Measurements from ENCODE around the gene CCDC192. TPM values are rescaled to one million over a fixed set of nuclear protein-coding genes. Genes with fewer than 3 reads are reported as not detected.
"Not testable (repeated sequence)": the region's sequence is repeated elsewhere in the genome, so short reads cannot be mapped to it uniquely, and the experiment has no call there.

CCDC192 gene
- total RNA-seq, 1 donor from 2014 or later = not detected

DNA sequence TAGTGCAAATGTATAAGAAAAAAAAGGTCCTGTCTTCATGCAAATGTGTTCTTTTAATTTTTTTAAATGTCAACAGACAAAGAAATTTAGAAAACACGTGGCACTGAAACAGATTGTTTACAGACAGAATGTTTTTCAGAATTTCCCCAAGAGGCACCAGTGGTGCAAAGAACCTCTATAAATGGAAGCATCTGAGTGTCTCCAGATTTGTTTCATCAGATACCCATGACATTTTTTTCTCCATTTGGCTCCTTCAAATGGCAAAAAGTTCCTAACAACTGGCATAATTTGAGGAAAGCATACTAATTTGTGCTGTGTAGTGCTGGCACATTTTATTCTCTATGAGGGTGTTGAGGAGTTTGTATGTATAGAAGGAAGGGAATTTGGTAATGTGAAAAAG is 15.0 kb downstream of the CCDC192 start:
- Histone ChIP-seq H3K4me1 (peaks cover under 1% of the 10 kb centered on the region), H3K4me3 (no peak overlapping the region), H3K27me3 (ENCODE audit: low read depth) (no peaks in the 10 kb centered on the region), H3K36me3 (no peaks in the 10 kb centered on the region), H3K27ac (no peak overlapping the region), H3K9me3 (peaks cover 11% of the 10 kb centered on the region)
- TF ChIP-seq, protein P1, sequence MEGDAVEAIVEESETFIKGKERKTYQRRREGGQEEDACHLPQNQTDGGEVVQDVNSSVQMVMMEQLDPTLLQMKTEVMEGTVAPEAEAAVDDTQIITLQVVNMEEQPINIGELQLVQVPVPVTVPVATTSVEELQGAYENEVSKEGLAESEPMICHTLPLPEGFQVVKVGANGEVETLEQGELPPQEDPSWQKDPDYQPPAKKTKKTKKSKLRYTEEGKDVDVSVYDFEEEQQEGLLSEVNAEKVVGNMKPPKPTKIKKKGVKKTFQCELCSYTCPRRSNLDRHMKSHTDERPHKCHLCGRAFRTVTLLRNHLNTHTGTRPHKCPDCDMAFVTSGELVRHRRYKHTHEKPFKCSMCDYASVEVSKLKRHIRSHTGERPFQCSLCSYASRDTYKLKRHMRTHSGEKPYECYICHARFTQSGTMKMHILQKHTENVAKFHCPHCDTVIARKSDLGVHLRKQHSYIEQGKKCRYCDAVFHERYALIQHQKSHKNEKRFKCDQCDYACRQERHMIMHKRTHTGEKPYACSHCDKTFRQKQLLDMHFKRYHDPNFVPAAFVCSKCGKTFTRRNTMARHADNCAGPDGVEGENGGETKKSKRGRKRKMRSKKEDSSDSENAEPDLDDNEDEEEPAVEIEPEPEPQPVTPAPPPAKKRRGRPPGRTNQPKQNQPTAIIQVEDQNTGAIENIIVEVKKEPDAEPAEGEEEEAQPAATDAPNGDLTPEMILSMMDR (IDR thresholded peaks at IDR 0.05) = no peak
- ATAC-seq (no peak), DNase-seq (no peak)
- intact Hi-C loops (cut with DNase I) = no loop called here

DNA sequence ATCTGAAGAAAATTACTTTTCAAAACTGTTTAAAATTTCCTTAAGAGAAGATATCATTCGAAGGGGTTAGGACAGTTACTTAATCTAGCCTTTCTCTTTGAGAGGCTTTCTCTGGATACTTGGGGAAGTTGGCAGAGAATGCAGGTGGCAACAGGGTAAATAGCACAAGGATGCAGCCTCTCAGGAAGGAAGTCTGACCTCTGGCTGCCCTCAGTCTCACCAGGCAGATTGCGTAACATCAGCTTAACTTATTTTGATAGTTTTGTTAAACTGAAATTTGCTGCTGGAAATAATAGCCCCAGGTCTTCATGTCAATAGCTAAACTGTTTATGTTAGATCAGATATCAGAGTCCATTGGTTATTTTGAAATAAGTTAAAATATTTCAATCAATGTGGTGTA is 20.4 kb downstream of the CCDC192 start:
- Histone ChIP-seq H3K27me3 (ENCODE audit: low read depth) (no peaks in the 10 kb centered on the region), H3K4me3 (no peak overlapping the region), H3K27ac (no peak overlapping the region), H3K4me1 (peaks cover 4% of the 10 kb centered on the region), H3K9me3 (peaks cover 11% of the 10 kb centered on the region), H3K36me3 (no peaks in the 10 kb centered on the region)
- DNase-seq (peak; percentile 51), ATAC-seq (peak; percentile 77 to 79)
- intact Hi-C loops (cut with DNase I) = no loop called here
- TF ChIP-seq, protein P1 (IDR thresholded peaks at IDR 0.05) = no peak

DNA sequence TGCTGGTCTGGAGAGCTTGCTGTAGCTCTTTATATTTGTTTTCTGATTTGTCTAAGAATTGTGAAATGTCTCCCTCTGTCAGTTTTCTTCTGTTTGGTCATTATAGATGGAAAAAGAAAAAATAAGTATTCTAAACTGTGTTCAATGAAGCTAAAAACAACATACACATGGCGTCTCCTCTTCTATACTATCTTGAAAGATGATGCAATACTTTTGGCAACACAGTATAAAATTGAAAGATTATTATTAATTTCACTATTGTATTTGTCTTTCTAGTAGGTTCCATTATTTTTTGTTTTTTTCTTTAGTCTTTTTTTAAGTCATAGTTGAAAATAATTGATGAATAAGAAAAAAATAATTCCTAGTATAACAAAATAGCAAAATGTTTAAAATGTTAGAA is 22.5 kb downstream of the CCDC192 start:
- peaks cover 5% of the 10 kb centered on the region for H3K9me3 ChIP-seq
- intact Hi-C loops (cut with DNase I) = no loop called here
- H3K4me3 ChIP-seq = no peak overlapping the region
- TF ChIP-seq, protein P1 (IDR thresholded peaks at IDR 0.05) = no peak
- peaks cover 4% of the 10 kb centered on the region for H3K4me1 ChIP-seq
- no peak overlapping the region for H3K27ac ChIP-seq
- no peaks in the 10 kb centered on the region for H3K27me3 ChIP-seq (ENCODE audit: low read depth)
- ATAC-seq (no peak), DNase-seq (no peak)
- no peaks in the 10 kb centered on the region for H3K36me3 ChIP-seq

DNA sequence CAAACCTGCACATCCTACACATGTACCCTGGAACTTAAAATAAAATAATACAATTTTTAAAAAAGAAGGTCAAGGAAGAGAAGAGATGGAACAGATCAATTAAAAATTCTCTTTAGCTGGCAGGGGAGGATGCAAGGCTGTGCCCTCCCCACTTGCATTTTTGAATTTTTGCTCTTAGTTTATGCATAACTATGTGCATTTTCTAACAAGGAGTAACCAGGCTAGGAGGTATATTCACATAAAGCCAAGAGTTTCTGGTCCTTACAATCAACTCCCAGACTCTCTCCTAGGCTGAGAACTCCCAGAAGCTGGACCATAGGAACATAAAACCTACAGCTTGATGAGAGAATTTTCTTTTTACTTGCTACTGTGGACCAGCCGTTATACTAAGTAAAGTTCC is 29.8 kb downstream of the CCDC192 start:
- Histone ChIP-seq H3K36me3 (no peaks in the 10 kb centered on the region), H3K9me3 (no peaks in the 10 kb centered on the region), H3K27ac (no peak overlapping the region), H3K27me3 (ENCODE audit: low read depth) (no peaks in the 10 kb centered on the region), H3K4me3 (no peak overlapping the region), H3K4me1 (no peaks in the 10 kb centered on the region)
- intact Hi-C loops (cut with DNase I) = no loop called here
- ATAC-seq (no peak), DNase-seq (no peak)
- TF ChIP-seq, protein P1 (IDR thresholded peaks at IDR 0.05) = no peak

DNA sequence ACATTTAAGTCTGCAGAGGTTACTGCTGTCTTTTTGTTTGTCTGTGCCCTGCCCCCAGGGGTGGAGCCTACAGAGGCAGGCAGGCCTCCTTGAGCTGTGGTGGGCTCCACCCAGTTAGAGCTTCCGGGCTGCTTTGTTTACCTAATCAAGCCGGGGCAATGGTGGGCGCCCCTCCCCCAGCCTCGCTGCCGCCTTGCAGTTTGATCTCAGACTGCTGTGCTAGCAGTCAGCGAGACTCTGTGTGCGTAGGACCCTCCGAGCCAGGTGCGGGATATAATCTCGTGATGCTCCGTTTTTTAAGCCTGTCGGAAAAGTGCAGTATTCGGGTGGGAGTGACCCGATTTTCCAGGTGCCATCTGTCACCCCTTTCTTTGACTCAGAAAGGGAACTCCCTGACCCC is 36.2 kb downstream of the CCDC192 start:
- H3K27me3 ChIP-seq (ENCODE audit: low read depth); H3K27ac ChIP-seq; H3K36me3 ChIP-seq; H3K4me1 ChIP-seq; ATAC-seq; DNase-seq; intact Hi-C loops (cut with DNase I); H3K9me3 ChIP-seq; H3K4me3 ChIP-seq: not testable (repeated sequence)

DNA sequence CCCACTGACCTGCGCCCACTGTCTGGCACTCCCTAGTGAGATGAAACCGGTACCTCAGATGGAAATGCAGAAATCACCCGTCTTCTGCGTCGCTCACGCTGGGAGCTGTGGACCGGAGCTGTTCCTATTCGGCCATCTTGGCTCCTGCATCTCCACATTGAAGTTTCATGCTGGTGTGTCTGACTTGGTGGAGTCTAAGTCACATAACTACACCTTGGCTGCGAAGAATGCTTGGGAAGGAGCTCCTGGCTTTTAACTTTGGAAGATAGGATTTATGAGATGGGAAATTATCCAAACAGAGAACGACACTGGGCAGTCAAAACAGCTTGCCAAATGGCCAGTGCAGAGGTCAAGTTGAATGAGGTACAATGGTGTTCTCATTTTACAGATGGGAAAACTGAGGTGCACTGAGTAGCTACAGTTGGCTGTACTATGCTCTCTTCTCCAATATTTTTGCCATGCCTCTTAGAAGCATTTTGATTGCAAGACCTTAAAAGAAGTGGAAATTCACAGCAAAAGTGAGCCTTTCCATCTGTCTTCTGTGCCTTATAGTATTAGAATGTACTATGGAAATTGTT is 36.7 kb downstream of the CCDC192 start:
- Histone ChIP-seq H3K9me3 (no peaks in the 10 kb centered on the region), H3K4me3 (no peak overlapping the region), H3K36me3 (no peaks in the 10 kb centered on the region), H3K27ac (no peak overlapping the region), H3K27me3 (ENCODE audit: low read depth) (no peaks in the 10 kb centered on the region), H3K4me1 (no peaks in the 10 kb centered on the region)
- DNase-seq (no peak), ATAC-seq (no peak)
- intact Hi-C loops (cut with DNase I) = no loop called here
- TF ChIP-seq, protein P1 (IDR thresholded peaks at IDR 0.05) = no peak
